Hepatocyte (in vitro differentiated cells): ENCODE data around the gene EDNRA. TPM values are rescaled to one million over a fixed set of nuclear protein-coding genes. Genes with fewer than 3 reads are reported as not detected.

Experiments
- DNase-seq: peaks from one replicate; pipeline ENCODE4 v3.0.0-alpha.2; 2016; ENCODE audit warnings: low spot score
- H2AFZ ChIP-seq: fragments of 200-600 bp; sonication (generic); 2 replicates; pipeline ENCODE4 v1.6.0; 2016; ENCODE audit warnings: antibody characterized with exemption, mild to moderate bottlenecking
- H3K27ac ChIP-seq: fragments of 200-600 bp; sonication (generic); 2 replicates; pipeline ENCODE4 v1.5.1; 2016; ENCODE audit warnings: mild to moderate bottlenecking
- H3K27me3 ChIP-seq: fragments of 200-600 bp; sonication (generic); 2 replicates; pipeline ENCODE4 v1.6.1; 2016
- H3K36me3 ChIP-seq: fragments of 200-600 bp; sonication (generic); replicated peaks from 2 replicates; pipeline ENCODE4 v1.5.1; 2016; ENCODE audit warnings: low read depth; ENCODE audit not compliant: insufficient read depth
- H3K4me1 ChIP-seq: fragments of 200-600 bp; sonication (generic); 2 replicates; pipeline ENCODE4 v1.5.1; 2016; ENCODE audit warnings: mild to moderate bottlenecking, moderate library complexity; ENCODE audit not compliant: insufficient read depth
- H3K4me2 ChIP-seq: fragments of 200-600 bp; sonication (generic); 2 replicates; pipeline ENCODE4 v1.6.0; 2016
- H3K4me3 ChIP-seq: fragments of 200-600 bp; sonication (generic); 2 replicates; pipeline ENCODE4 v1.5.1; 2016; ENCODE audit warnings: mild to moderate bottlenecking
- H3K79me2 ChIP-seq: fragments of 200-600 bp; sonication (generic); 2 replicates; pipeline ENCODE4 v1.6.0; 2017; ENCODE audit warnings: mild to moderate bottlenecking
- H3K9me2 ChIP-seq: fragments of 200-600 bp; sonication (generic); replicated peaks from 2 replicates; pipeline ENCODE4 v1.6.0; 2017; ENCODE audit warnings: mild to moderate bottlenecking; ENCODE audit not compliant: insufficient read depth
- H3K9me3 ChIP-seq: fragments of 200-600 bp; sonication (generic); 2 replicates; pipeline ENCODE4 v1.5.1; 2016; ENCODE audit warnings: low read depth, mild to moderate bottlenecking
- H4K20me1 ChIP-seq: fragments of 200-600 bp; sonication (generic); 2 replicates; pipeline ENCODE4 v1.6.0; 2016; ENCODE audit warnings: mild to moderate bottlenecking; ENCODE audit not compliant: insufficient read depth, poor library complexity, severe bottlenecking
- EZH2 ChIP-seq: fragments of 200-600 bp; sonication (generic); IDR thresholded peaks from 2 replicates; pipeline ENCODE4 v1.6.1; 2016; ENCODE audit warnings: antibody characterized with exemption, mild to moderate bottlenecking, borderline replicate concordance
- EZH2phosphoT487 ChIP-seq: fragments of 200-600 bp; sonication (generic); IDR thresholded peaks from one replicate; pipeline ENCODE4 v1.6.1; 2018; ENCODE audit warnings: antibody characterized with exemption, mild to moderate bottlenecking, low read depth, moderate library complexity; ENCODE audit not compliant: unreplicated experiment, severe bottlenecking
- WGBS: methylation state at CpG from one replicate; pipeline ENCODE4 v1.1.6; 2016; ENCODE audit warnings: low lambda C conversion rate; ENCODE audit errors: missing lambda C conversion rate; 5-methylcytosine and 5-hydroxymethylcytosine counted together
- polyA plus RNA-seq: library from polyadenylated mRNA; unstranded; fragments of >200 nt; fragmentation: Nextera tagmentation; extraction: Ambion mirVana; gene quantifications from 2 replicates; pipeline ENCODE4 v1.2.1, GENCODE V29; 2016
- total RNA-seq: library from RNA; depleted of rRNA; stranded (reverse); fragments of >200 nt; gene quantifications from 2 replicates; pipeline ENCODE4 v1.2.3, GENCODE V29; 2014
- TF ChIP-seq, protein P1 (sequence below): fragments of 200-600 bp; sonication (generic); IDR thresholded peaks from 2 replicates; pipeline ENCODE4 v1.5.1; 2016; ENCODE audit warnings: antibody characterized with exemption, mild to moderate bottlenecking; ENCODE audit not compliant: poor library complexity

The EDNRA gene
- total and polyA plus RNA-seq, 2 experiments from 2014 or later = 19.0 to 28.1 TPM

DNA sequence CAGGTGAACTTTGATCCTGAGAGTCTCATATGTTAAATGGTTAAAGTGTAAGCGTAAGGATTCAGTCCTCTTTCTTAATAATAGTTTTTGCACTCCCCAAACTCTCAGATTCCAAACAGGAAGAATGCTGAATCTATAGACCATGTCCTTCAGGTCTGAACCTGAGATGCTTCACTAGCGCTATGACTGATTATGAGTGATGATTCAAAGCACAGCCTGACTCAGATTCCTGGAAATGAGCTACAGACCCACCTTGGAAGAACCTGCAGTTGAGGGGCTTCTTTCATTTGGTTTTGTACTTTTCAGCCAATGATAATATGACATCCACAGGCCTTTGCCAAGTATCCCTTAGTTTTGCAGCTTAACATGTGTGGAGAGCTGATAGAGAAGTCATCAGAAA, 1.4 kb downstream of the EDNRA start:
- TF ChIP-seq EZH2 (no peak), EZH2phosphoT487 (no peak)
- TF ChIP-seq, protein P1, sequence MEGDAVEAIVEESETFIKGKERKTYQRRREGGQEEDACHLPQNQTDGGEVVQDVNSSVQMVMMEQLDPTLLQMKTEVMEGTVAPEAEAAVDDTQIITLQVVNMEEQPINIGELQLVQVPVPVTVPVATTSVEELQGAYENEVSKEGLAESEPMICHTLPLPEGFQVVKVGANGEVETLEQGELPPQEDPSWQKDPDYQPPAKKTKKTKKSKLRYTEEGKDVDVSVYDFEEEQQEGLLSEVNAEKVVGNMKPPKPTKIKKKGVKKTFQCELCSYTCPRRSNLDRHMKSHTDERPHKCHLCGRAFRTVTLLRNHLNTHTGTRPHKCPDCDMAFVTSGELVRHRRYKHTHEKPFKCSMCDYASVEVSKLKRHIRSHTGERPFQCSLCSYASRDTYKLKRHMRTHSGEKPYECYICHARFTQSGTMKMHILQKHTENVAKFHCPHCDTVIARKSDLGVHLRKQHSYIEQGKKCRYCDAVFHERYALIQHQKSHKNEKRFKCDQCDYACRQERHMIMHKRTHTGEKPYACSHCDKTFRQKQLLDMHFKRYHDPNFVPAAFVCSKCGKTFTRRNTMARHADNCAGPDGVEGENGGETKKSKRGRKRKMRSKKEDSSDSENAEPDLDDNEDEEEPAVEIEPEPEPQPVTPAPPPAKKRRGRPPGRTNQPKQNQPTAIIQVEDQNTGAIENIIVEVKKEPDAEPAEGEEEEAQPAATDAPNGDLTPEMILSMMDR = no peak
- H3K9me3 ChIP-seq = no peaks in the 10 kb centered on the region
- no peaks in the 10 kb centered on the region for H4K20me1 ChIP-seq
- H3K27me3 ChIP-seq = no peaks in the 10 kb centered on the region
- H2AFZ ChIP-seq = no peak overlapping the region
- H3K79me2 ChIP-seq = peaks cover 55% of the 10 kb centered on the region
- H3K36me3 ChIP-seq = no peaks in the 10 kb centered on the region
- H3K4me2 ChIP-seq = peak overlapping the region; percentile 90
- H3K27ac ChIP-seq = peak overlapping the region; percentile 84
- H3K4me3 ChIP-seq = peak overlapping the region; percentile 84
- DNase-seq = no peak
- WGBS = 29% methylated on average over 2 of the region's 2 CpGs
- no peaks in the 10 kb centered on the region for H3K9me2 ChIP-seq
- H3K4me1 ChIP-seq = peaks cover 22% of the 10 kb centered on the region

DNA sequence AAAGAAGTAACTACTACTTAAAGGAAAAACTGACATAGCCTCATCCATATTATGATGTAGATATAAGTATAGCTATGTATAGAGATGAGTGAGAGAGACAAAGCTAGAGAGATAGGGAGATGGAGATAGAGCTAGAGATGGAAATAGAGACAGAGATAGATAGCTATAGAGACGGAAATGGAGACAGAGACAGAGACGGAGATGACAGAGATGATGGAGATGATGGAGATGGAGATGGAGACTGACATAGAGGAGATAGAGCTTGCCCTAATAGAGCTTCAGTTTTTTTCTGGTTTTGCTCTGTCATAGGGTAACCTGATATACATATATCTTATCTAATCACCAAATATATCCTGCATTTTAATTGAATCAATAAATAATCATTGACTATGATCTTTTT, 4.3 kb downstream of the EDNRA start:
- Histone ChIP-seq H4K20me1 (no peaks in the 10 kb centered on the region), H3K4me1 (peaks cover 22% of the 10 kb centered on the region), H3K27ac (no peak overlapping the region), H2AFZ (no peak overlapping the region), H3K9me2 (no peaks in the 10 kb centered on the region), H3K4me3 (no peak overlapping the region), H3K9me3 (no peaks in the 10 kb centered on the region), H3K27me3 (no peaks in the 10 kb centered on the region), H3K36me3 (no peaks in the 10 kb centered on the region), H3K79me2 (peaks cover 75% of the 10 kb centered on the region), H3K4me2 (peak overlapping the region; percentile 46)
- TF ChIP-seq EZH2phosphoT487 (no peak), EZH2 (no peak)
- TF ChIP-seq, protein P1 = no peak
- no peak for DNase-seq
- 94% methylated on average over 2 of the region's 2 CpGs for WGBS

DNA sequence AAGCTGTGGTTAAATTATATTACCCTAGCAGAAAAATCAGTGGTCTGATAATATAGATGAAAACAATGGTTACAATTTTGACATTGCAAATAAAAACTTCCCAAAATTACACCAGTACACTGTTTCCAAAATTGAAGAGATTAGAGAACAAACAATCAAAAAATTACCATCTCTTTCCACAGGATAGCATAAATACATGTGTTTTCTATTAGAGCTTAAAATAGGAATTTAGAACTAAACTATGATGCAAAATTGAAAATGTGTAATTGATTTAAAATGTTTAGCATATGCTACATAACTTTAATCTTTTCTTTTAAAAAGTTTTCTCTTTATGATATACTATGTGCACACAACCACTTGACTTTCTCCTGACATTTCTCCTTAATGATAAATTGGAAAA, 6.7 kb downstream of the EDNRA start:
- TF ChIP-seq, protein P1 = no peak
- Histone ChIP-seq H3K36me3 (no peaks in the 10 kb centered on the region), H2AFZ (no peak overlapping the region), H4K20me1 (no peaks in the 10 kb centered on the region), H3K27ac (no peak overlapping the region), H3K4me3 (no peak overlapping the region), H3K79me2 (peaks cover 78% of the 10 kb centered on the region), H3K9me3 (no peaks in the 10 kb centered on the region), H3K9me2 (no peaks in the 10 kb centered on the region), H3K4me2 (no peak overlapping the region), H3K27me3 (no peaks in the 10 kb centered on the region), H3K4me1 (peaks cover 26% of the 10 kb centered on the region)
- no peak for DNase-seq

DNA sequence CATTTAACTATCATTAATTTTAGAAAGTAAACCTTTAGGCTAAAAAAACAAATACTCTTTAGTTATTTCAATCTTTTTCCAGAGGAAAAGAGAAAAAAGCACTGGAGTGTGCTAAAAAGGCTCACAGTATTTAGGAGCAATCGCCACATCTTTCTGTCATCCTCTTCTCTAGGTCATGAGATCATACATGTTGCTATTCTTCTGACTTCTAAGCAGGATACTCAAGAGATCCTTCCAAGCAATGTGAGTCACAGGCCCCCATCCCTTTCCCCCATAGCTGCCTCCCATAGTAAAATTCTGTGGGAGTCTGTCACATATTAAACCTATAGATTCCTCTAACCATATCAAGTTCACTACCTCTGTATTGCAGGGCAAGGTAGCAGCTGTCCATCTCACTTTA, 7.7 kb downstream of the EDNRA start:
- H3K79me2 ChIP-seq = peaks cover 77% of the 10 kb centered on the region
- H3K4me2 ChIP-seq = peak overlapping the region; percentile 25
- H3K4me3 ChIP-seq = no peak overlapping the region
- H3K4me1 ChIP-seq = peaks cover 29% of the 10 kb centered on the region
- WGBS = 92% methylated on average over 1 of the region's 1 CpG
- H2AFZ ChIP-seq = no peak overlapping the region
- no peak for TF ChIP-seq EZH2phosphoT487
- TF ChIP-seq, protein P1 = no peak
- TF ChIP-seq EZH2 = no peak
- H4K20me1 ChIP-seq = no peaks in the 10 kb centered on the region
- no peaks in the 10 kb centered on the region for H3K9me3 ChIP-seq
- H3K9me2 ChIP-seq = no peaks in the 10 kb centered on the region
- no peaks in the 10 kb centered on the region for H3K27me3 ChIP-seq
- no peak overlapping the region for H3K27ac ChIP-seq
- no peaks in the 10 kb centered on the region for H3K36me3 ChIP-seq
- no peak for DNase-seq
